ENCODE data around the gene SMKR1. TPM values are rescaled to one million over a fixed set of nuclear protein-coding genes. Genes with fewer than 3 reads are reported as not detected.

The SMKR1 gene
- total RNA-seq, 1 experiment from 2014 or later, result 0.87 TPM

- Histone ChIP-seq H2AK5ac (ENCODE audit: insufficient read length, low read length) (no peak overlapping the region), H2BK120ac (ENCODE audit: low read depth, low read length, poor library complexity, severe bottlenecking) (no peak overlapping the region), H2BK15ac (ENCODE audit: low read depth, low read length) (no peak overlapping the region), H3K79me2 (ENCODE audit: insufficient read depth, low read length) (no peaks in the 10 kb centered on the region), H3K4me1 (ENCODE audit: insufficient read depth, low read length) (no peaks in the 10 kb centered on the region), H4K91ac (ENCODE audit: insufficient read length, low read depth, low read length) (no peak overlapping the region), H2BK12ac (ENCODE audit: insufficient read length, low read depth, low read length) (no peak overlapping the region), H4K5ac (ENCODE audit: insufficient read length, low read depth, low read length) (no peak overlapping the region), H3K4ac (ENCODE audit: low read depth, low read length) (no peak overlapping the region), H2AFZ (ENCODE audit: low read length) (no peak overlapping the region), H3K9me3 (ENCODE audit: control insufficient read depth, low read depth, low read length) (no peaks in the 10 kb centered on the region), H3K18ac (ENCODE audit: insufficient read length, low read depth, low read length) (no peak overlapping the region), H3T11ph (ENCODE audit: low read length) (no peak overlapping the region), H4K8ac (replicated peaks; ENCODE audit: insufficient read length, low read depth, low read length) (no peak overlapping the region), H3K9ac (ENCODE audit: extremely low read depth, insufficient read length, low read length) (no peak overlapping the region), H3K27me3 (ENCODE audit: insufficient read depth, low read length) (no peaks in the 10 kb centered on the region), H3K79me1 (ENCODE audit: insufficient read depth, low read depth, low read length, poor library complexity, severe bottlenecking) (no peaks in the 10 kb centered on the region), H3K14ac (ENCODE audit: insufficient read depth, low read length) (no peak overlapping the region), H3K23ac (ENCODE audit: insufficient read length, low read depth, low read length) (no peak overlapping the region), H3K56ac (ENCODE audit: insufficient read length, low read depth, low read length) (no peak overlapping the region), H2BK5ac (ENCODE audit: insufficient read length, low read length) (no peak overlapping the region), H2BK20ac (ENCODE audit: low read depth, low read length, poor library complexity, severe bottlenecking) (no peak overlapping the region), H3K4me2 (ENCODE audit: insufficient read depth, insufficient read length, low read length) (no peak overlapping the region), H3K27ac (ENCODE audit: insufficient read length, low read depth, low read length) (no peak overlapping the region), H4K20me1 (ENCODE audit: control insufficient read depth, insufficient read depth, insufficient read length) (no peaks in the 10 kb centered on the region), H3K23me2 (ENCODE audit: insufficient read length, low read depth, low read length, poor library complexity, severe bottlenecking) (no peaks in the 10 kb centered on the region)
- Mint-ChIP-seq H3K4me3 (no peak overlapping the region), H3K27ac (no peak overlapping the region), H3K27me3 (ENCODE audit: low read depth) (peaks cover 3% of the 10 kb centered on the region), H3K4me1 (peaks cover 20 to 25% of the 10 kb centered on the region in 2 experiments), H3K9me3 (no peaks in the 10 kb centered on the region; a peak in 1 of 5 replicates), H3K36me3 (ENCODE audit: insufficient read depth in 1 of 3, low read depth in 3 of 3) (no peaks in the 10 kb centered on the region; a peak in 1 of 7 replicates)
- TF ChIP-seq, protein P1, sequence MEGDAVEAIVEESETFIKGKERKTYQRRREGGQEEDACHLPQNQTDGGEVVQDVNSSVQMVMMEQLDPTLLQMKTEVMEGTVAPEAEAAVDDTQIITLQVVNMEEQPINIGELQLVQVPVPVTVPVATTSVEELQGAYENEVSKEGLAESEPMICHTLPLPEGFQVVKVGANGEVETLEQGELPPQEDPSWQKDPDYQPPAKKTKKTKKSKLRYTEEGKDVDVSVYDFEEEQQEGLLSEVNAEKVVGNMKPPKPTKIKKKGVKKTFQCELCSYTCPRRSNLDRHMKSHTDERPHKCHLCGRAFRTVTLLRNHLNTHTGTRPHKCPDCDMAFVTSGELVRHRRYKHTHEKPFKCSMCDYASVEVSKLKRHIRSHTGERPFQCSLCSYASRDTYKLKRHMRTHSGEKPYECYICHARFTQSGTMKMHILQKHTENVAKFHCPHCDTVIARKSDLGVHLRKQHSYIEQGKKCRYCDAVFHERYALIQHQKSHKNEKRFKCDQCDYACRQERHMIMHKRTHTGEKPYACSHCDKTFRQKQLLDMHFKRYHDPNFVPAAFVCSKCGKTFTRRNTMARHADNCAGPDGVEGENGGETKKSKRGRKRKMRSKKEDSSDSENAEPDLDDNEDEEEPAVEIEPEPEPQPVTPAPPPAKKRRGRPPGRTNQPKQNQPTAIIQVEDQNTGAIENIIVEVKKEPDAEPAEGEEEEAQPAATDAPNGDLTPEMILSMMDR (conservative IDR thresholded peaks at IDR 0.05), result peak; percentile 22; the same call in 1 of the 3 replicates
- peak; percentile 47 for DNase-seq
- WGBS (ENCODE audit: extremely low coverage, insufficient read length, low lambda C conversion rate), result no CpG with 5 or more reads among the region's 4 CpGs
Observed at GRCh38 chr7:129529643-129530042, 27.3 kb downstream of the SMKR1 start.
